ENCODE data around the gene HMX3. TPM values are rescaled to one million over a fixed set of nuclear protein-coding genes. Genes with fewer than 3 reads are reported as not detected.
"Not testable (repeated sequence)": the region's sequence is repeated elsewhere in the genome, so short reads cannot be mapped to it uniquely, and the experiment has no call there.

Gene HMX3
- total RNA-seq, 4 donors from 2014 or later: not detected

DNA sequence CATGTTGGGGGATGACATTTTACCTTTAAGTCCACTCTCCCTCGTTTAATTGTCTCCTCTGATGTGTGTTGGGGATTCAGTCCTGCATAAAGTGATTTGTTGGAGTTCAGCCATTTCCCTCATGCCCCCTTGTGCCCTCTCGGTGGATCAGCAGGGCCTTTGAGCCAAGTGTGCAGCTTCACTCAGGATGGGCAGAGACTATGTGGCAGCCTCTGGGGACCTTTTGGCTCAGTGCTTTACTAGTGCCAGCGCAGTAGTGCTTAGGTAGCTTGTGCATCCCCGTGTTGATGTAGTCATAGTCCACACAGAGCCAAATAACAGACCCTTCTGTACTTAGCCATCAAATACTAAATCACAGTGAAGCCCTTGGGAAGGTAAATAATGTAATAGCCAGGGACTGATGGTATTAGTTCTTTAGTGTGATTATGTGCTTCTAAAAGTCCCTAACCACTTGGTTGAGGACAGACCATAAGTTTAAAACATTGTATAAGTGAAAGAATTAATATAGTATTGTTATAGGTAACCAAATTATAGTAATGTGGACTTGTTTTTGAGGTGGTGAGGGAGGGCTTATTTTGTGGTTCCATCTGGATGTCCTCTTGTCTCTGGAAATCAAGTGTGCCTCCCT is 29.8 kb downstream of the HMX3 start:
- DNase-seq (ENCODE audit: low spot score in 2 of 2): no peak
- Histone ChIP-seq H3K9me3 (no peaks in the 10 kb centered on the region), H3K4me1 (no peaks in the 10 kb centered on the region), H3K36me3 (peaks cover 0 to 86% (median 33%) of the 10 kb centered on the region in 3 donors), H3K27ac (no peak overlapping the region), H3K27me3 (no peaks in the 10 kb centered on the region), H3K4me3 (no peak overlapping the region)
- WGBS, 2 donors: 66 to 67% methylated on average over 4 of the region's 4 CpGs
- TF ChIP-seq EP300 (IDR thresholded peaks at IDR 0.05) (no peak), POLR2A (IDR thresholded peaks at IDR 0.05) (no peak)
- TF ChIP-seq, protein P1, sequence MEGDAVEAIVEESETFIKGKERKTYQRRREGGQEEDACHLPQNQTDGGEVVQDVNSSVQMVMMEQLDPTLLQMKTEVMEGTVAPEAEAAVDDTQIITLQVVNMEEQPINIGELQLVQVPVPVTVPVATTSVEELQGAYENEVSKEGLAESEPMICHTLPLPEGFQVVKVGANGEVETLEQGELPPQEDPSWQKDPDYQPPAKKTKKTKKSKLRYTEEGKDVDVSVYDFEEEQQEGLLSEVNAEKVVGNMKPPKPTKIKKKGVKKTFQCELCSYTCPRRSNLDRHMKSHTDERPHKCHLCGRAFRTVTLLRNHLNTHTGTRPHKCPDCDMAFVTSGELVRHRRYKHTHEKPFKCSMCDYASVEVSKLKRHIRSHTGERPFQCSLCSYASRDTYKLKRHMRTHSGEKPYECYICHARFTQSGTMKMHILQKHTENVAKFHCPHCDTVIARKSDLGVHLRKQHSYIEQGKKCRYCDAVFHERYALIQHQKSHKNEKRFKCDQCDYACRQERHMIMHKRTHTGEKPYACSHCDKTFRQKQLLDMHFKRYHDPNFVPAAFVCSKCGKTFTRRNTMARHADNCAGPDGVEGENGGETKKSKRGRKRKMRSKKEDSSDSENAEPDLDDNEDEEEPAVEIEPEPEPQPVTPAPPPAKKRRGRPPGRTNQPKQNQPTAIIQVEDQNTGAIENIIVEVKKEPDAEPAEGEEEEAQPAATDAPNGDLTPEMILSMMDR (IDR thresholded peaks at IDR 0.05): no peak

DNA sequence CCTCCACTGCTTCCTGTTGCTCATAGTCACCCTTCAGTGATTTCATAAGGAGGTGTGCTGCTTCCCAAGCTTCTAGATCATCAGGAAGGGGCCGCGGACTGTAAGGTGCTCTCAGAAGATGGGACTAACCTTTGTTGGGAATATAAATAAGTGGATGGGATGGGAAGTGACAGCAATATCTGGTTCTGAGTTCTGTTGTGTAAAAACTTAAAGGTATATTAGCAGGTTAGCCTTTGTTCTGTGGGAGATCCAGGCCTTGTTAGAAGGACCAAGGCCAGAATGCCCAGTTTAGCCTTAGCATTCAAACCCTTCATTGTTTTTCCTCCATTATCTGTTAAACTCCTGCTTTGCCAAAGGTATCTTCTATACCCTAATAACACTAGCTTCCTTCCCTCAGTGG is 30.8 kb downstream of the HMX3 start:
- no peak overlapping the region for H3K27ac ChIP-seq
- TF ChIP-seq, protein P1 (IDR thresholded peaks at IDR 0.05): no peak
- TF ChIP-seq POLR2A (IDR thresholded peaks at IDR 0.05) (no peak), EP300 (IDR thresholded peaks at IDR 0.05) (no peak)
- no peak for DNase-seq (ENCODE audit: low spot score in 2 of 2)
- WGBS, 2 donors: 97 to 98% methylated on average over 2 of the region's 2 CpGs
- H3K27me3 ChIP-seq: no peaks in the 10 kb centered on the region
- H3K4me1 ChIP-seq: no peaks in the 10 kb centered on the region
- no peak overlapping the region for H3K4me3 ChIP-seq
- H3K9me3 ChIP-seq: no peaks in the 10 kb centered on the region
- H3K36me3 ChIP-seq: peaks cover 0 to 89% (median 30%) of the 10 kb centered on the region in 3 donors

DNA sequence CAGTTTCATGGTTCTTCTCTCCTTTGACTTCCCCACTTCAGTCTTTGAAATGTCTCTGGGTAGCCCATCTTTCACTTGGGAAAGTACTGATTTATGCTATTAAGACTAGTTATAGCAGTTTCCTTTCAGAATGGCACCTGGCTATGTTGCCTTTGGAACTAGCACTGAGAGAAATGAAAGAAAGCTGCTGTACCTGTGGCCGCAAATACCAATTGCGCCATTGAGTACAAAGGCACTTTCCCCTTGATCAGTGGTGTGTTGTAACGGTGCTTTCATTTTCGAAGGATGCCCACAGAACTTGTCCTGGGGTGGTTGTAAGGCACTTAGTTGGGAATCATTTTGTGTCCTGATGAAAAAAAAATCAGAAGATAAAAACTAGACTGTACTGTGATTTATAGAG is 35.2 kb downstream of the HMX3 start:
- H3K27ac ChIP-seq: no peak overlapping the region
- WGBS, 2 donors: 94 to 95% methylated on average over 4 of the region's 4 CpGs
- no peaks in the 10 kb centered on the region for H3K27me3 ChIP-seq
- peaks cover 0 to 62% (median 4%) of the 10 kb centered on the region in 3 donors for H3K36me3 ChIP-seq
- H3K4me1 ChIP-seq: no peaks in the 10 kb centered on the region
- no peaks in the 10 kb centered on the region for H3K9me3 ChIP-seq
- no peak overlapping the region for H3K4me3 ChIP-seq
- TF ChIP-seq, protein P1 (IDR thresholded peaks at IDR 0.05): no peak
- TF ChIP-seq EP300 (IDR thresholded peaks at IDR 0.05) (no peak), POLR2A (IDR thresholded peaks at IDR 0.05) (no peak)
- DNase-seq (ENCODE audit: low spot score in 2 of 2): no peak

DNA sequence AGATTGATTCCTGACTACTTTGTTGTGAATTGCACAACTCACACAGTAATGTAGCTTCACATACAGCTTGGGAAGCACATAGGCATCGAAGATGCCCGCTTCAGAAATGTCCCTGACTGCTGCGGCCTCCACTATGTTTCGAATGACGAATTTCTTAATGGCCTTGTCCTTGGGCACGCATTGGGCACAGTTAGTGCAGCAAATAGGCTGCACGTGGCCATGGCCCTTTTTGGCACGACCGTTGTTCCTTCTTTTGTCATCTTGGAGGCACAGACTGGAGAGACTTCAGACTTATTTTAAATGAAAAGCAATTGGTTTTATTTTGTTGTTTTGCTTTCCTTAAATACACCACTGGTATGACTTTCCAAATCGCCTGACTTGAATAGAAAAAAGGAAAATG is 35.8 kb downstream of the HMX3 start:
- 95% methylated on average over 10 of the region's 10 CpGs for WGBS, 2 donors

DNA sequence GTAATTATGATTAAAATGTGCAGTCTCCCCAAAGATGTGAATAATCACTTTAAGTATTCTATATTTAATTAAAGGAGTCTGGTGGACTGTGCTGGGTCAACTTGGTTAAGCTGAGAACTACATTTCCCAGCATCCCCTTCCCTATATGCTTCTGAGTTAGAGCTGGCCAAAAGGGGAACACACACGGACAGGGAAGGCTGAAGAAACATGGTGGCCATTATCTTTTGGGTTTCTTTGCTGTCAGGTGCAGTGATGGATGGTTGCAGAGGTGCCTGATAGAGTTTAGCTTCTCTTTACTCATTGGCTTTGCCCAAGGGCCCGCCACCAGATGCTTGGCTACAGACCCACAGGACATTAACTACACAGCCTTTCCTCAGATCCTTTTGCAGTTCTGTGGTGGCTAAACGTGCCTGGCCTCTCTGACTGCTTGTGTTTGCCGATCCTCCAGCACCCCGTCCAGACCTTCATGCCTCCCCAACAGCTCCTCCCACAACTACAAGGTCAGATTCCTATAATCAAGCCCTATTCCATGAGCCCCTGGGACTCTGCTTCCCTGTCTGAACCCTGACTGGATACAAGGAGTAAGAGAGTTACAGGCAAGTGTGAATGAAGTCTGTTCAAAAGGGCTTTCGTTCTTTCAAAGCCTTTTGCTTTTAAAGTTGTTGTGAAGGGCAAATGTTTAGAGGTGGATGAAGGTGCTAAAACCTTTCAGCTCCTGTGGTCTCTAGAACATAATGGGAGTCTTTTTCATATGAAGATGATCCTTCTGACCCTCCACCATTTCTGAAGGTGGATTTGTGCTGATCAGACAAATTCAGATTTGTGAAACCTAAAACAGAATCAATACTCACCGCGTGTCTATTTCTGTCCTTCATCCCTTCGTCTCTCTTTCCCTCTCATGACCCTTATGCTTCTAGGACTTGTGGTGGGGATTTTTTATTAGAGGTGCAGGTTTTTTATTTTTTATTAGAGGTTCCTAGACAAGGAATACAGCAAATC is 39.9 kb downstream of the HMX3 start:
- no peaks in the 10 kb centered on the region for H3K27me3 ChIP-seq
- no peaks in the 10 kb centered on the region for H3K4me1 ChIP-seq
- H3K27ac ChIP-seq: no peak overlapping the region
- no peak for DNase-seq (ENCODE audit: low spot score in 2 of 2)
- H3K36me3 ChIP-seq: peaks cover 0 to 49% (median 0%) of the 10 kb centered on the region in 3 donors
- WGBS, 2 donors: 76 to 82% methylated on average over 9 of the region's 9 CpGs
- no peaks in the 10 kb centered on the region for H3K9me3 ChIP-seq
- no peak for TF ChIP-seq POLR2A (IDR thresholded peaks at IDR 0.05)
- TF ChIP-seq, protein P1 (IDR thresholded peaks at IDR 0.05): no peak
- no peak for TF ChIP-seq EP300 (IDR thresholded peaks at IDR 0.05)
- no peak overlapping the region for H3K4me3 ChIP-seq

More for the DNA sequence above, 35.8 kb downstream of the HMX3 start:
- H3K9me3 ChIP-seq; DNase-seq (ENCODE audit: low spot score in 2 of 2); H3K4me3 ChIP-seq; H3K4me1 ChIP-seq; H3K27ac ChIP-seq; H3K27me3 ChIP-seq: not testable (repeated sequence)
- H3K36me3 ChIP-seq: peaks cover 0 to 62% (median 4%) of the 10 kb centered on the region in 3 donors

DNA sequence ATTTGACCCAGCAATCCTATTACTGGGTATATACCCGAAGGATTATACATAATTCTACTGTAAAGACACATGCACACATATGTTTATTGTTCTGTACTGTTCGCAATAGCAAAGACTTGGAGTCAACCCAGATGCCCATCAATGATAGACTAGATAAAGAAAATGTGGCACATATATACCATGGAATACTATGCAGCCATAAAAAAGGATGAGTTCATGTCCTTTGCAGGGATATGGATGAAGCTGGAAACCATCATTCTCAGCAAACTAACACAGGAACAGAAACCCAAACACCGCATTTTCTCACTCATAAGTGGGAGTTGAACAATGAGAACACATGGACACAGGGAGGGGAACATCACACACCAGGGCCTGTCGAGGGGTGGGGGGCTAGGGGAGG is 42.6 kb downstream of the HMX3 start:
- peaks cover 0 to 38% (median 0%) of the 10 kb centered on the region in 3 donors for H3K36me3 ChIP-seq
- DNase-seq (ENCODE audit: low spot score in 2 of 2); H3K27ac ChIP-seq; H3K4me3 ChIP-seq; H3K27me3 ChIP-seq; H3K4me1 ChIP-seq: not testable (repeated sequence)
- H3K9me3 ChIP-seq: peaks cover 0 to 17% (median 4%) of the 10 kb centered on the region in 4 donors
- WGBS, 2 donors: 97 to 98% methylated on average over 4 of the region's 4 CpGs

Measured in tibial nerve (tissue), 4 donors.